NCI-H2107 treated with DMSO at 0.1 percent for 48 hours (cell line): Measurements from ENCODE around the gene MYL12A.
"Not testable (repeated sequence)": the region's sequence is repeated elsewhere in the genome, so short reads cannot be mapped to it uniquely, and the experiment has no call there.

Source experiments
- DNase-seq: peaks from one replicate; lab custom pipeline; 2025; ENCODE audit not compliant: unreplicated experiment; lab: John Stamatoyannopoulos, UW

Gene MYL12A

DNA sequence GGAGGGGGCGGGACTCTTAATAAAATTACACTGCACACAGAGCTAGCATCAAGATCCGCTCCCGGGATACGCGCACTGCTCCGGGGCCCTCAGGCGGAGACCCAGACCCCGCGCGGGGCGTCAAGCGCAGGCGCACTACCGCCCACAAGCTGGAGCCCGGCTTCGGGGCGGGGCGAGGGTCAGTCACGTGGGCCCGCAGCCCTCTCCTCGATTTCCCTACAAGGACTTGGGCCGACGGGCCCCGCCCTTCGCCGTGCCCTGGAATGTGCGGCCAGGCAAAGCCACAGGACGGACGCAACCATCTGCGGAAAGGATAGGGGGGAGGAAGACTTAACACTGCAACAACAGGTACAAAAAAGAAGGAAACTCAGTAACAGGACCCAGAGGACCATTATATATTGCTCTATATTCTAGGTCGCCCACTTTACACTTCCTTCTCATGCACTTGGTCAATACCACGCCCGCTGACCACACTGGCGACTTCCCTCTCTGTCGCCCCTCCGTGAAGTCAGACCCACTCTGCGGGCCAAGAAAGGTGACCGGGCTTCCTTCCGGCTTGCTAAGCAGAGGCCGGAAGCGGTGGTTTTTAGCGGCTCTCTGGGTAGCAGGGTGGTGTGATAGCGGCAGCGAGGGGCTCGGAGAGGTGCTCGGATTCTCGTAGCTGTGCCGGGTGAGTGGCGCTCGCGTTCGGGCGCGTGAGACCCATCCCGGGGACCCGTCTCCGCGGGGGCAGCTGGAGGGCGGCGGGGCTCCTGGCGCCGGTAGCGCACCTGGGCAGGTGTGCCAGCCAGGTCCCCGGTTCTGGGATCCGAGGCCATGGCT is at the start of gene MYL12A:
TSS of gene MYL12A (plus strand) at position 562 of the 822 bp plus-strand sequence. CDS start 5,447 bp downstream, outside the sequence.
- peak; percentile 64 for DNase-seq

GRCh38 chr18:3198260-3198860 is 49.2 kb upstream of the MYL12A start:
- DNase-seq: not testable (repeated sequence)

- no peak for DNase-seq
These were observed 47.5 kb upstream of the MYL12A start for GRCh38 chr18:3199942-3200645.

- DNase-seq: no peak
These were observed 42.4 kb upstream of the MYL12A start for GRCh38 chr18:3205239-3205638.

- no peak for DNase-seq
These were observed 40.0 kb upstream of the MYL12A start for GRCh38 chr18:3207565-3207964.

DNA sequence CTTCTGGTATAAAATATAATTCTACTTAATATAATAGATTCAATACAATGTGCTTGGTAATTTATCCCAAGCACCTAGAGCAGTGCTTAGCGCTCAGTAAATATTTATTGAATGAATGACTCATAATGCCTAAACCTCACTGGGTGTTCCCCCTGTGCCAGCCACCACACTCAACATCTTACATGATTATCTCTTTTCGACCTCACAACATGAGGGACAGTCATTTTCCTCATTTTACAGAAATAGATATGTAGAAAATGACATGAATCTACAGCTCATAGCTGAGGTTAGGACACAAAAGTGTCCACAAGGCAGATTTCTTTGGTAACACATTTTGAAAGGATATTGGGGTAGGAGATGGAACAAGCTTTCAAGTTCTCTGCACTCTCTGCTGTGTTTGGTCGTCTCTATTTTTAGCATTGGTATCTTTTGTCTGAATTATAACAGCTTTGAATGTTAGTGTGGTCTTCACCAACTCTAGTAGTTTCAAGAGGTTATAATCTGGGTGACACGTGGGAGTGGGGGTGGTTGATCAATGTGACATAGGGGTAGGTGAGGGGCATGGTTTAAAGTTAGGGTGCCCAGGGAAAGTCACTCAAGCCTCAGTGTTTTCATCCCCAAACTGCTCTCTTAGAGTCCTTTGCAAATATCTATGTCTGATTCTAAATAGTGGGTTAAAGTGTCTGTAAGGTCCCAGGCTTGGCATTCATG is 37.6 kb upstream of the MYL12A start:
- DNase-seq: no peak

GRCh38 chr18:3211236-3211992 is 36.2 kb upstream of the MYL12A start:
- no peak for DNase-seq

DNA sequence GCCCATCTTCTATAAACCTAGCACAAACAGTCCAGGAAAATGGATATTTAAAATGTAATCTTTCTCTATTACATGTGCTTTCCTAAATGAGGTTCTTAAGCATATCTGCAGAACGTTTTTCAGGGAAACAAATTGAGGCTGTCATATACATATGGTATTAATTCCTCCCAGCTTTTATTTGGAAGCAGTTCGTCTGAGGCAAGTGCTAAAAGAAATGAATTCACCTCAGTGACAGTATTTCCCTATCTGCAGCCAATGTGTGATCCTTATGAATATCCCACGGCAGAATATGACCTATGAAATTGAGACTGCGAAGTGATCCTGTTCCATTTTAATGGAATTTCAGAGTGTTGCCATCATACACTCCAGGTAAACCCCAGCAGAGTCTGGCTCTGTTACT is 34.9 kb upstream of the MYL12A start:
- DNase-seq: no peak

- no peak for DNase-seq
These were observed 34.1 kb upstream of the MYL12A start for GRCh38 chr18:3213300-3214059.

DNA sequence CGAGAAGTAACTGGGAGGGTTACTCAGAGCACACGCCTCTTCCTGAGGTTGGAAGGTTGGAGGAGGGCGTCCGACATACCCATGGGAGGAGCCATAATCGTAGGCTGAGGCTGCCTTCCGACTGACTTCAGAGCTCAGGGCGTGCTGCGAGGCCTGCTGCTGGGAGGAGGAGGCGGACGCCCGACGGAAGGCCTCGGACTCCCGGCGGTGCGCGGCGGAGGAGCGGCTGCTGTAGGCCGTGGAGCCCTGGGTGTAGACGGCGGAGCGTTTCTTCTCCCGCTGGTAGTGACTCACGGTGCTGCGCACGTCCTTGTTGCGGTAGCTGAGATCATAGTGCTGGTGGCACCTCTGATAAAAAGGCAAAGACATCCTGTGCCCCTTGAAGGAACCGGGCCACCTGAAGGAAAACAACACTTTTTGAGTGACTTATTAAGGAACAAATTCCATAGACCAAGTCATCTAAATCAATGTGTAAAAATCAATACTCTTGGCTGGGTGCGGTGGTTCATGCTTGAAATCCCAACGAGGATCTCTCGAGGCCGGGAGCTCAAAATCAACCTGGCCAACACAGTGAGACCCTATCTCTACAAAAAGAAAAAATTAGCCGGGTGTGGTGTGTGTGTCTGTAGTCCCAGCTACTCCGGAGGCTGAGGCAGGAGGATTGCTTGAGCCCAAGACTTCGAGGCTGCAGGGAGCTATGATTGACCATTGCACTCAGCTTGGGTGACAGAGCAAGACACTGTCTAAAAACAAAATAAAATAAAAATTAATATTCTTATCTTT is 32.6 kb upstream of the MYL12A start:
- no peak for DNase-seq

GRCh38 chr18:3216987-3217386 is 30.6 kb upstream of the MYL12A start:
- no peak for DNase-seq

DNA sequence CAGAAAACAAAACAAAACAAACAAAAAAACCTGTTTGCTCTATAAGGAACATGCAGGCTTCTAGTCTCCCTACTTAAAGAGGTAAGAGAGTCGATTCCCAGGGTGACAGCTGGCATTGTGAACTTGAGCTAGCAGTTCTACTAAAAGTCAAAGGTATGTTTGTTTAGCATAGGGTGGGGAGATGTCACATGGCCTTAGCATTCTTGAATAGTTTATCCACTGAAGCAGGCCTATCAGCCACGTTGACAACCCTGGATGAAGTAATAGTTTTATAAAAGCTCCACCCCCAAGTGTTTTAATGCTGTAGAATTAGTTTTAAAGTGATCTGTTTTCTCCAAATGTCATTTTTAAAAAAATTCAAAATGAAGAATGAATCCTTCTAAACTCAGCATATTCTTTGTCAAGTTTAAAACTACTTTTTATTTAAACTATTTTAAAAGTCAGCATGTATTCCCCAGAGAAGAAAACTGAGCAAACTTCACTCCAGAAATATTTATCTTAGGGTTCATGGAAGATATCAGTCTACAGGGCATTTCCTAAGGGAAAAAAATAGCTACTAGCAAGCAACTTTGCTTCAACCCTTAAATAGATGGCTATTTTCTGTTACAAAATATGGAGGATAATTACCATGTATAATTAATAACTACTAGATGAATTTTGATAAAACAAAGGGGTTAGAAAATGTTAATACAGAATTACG is 29.5 kb upstream of the MYL12A start:
- DNase-seq: no peak

- DNase-seq: no peak
These were observed 28.8 kb upstream of the MYL12A start for GRCh38 chr18:3218819-3219218.

GRCh38 chr18:3219241-3219630 is 28.4 kb upstream of the MYL12A start:
- no peak for DNase-seq

GRCh38 chr18:3219631-3220335 is 27.8 kb upstream of the MYL12A start, which contains the start of gene MYOM1:
MYOM1 (minus strand) TSS chr18:3219968; CDS start chr18:3215223, 4,745 bp downstream.
- no peak for DNase-seq

DNA sequence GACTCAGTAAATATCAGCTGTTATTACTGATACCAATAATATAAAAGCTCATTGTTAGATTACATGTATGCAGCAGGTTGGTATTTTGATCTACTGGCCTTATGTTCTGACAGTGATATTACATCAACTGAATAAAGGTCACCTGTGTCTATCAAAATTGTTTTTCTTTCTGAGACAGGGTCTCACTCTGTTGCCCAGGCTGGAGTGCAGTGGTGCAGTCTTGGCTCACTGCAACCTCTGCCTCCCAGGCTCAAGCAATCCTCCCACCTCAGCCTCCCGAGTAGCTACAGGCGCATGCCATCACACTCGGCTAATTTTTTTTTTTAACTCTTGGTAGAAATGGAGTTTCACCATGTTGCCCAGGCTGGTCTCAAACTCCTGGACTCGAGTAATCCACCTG is 26.7 kb upstream of the MYL12A start:
- DNase-seq: not testable (repeated sequence)

DNA sequence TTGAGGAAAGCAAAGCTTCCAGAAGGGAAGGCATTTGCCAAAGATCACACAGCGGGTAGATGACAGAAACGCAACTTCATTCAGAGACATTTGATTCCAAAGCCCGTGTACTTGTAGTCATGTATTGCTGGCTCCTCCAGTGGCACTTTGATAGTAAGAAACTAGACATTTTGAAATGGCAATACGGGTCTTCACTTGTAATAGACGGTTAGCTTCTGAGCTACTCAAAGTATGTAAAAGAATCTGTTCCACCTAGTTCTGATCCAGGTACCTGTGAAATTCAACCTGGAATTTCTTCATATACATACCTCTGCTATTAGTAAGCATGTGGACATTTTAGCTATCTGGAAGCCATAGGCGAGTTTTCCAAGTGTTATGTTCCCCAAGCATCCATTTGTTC is 26.1 kb upstream of the MYL12A start:
- DNase-seq: no peak

DNA sequence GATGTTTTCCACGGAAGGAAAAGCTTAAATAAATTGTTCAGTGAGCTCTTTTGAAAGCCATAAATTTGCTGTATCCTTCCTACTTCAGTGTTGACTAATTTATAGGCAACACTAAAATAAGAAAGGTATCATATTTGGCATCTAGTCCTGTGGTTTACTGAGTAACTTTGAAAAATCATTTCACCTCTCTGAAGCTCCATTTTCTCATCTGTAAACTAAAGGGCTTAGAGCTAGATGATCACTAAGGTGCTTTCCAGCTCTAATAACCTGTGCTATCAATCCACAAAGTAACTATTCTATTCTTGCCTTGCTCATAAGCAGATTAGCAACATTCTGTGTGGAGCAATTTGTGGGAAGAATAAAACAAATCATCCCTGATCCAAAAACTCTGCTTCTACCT is 24.2 kb upstream of the MYL12A start:
- no peak for DNase-seq
